HG03064 (cell line): Measurements from ENCODE around the gene SETD2.
"Not testable (repeated sequence)": the region's sequence is repeated elsewhere in the genome, so short reads cannot be mapped to it uniquely, and the experiment has no call there.

Source experiments
- ATAC-seq: cut with Tn5 transposase; IDR thresholded peaks from one replicate; pipeline ENCODE4 v1.9.1; 2021; ENCODE audit warnings: low read depth; ENCODE audit not compliant: unreplicated experiment

Gene SETD2

DNA sequence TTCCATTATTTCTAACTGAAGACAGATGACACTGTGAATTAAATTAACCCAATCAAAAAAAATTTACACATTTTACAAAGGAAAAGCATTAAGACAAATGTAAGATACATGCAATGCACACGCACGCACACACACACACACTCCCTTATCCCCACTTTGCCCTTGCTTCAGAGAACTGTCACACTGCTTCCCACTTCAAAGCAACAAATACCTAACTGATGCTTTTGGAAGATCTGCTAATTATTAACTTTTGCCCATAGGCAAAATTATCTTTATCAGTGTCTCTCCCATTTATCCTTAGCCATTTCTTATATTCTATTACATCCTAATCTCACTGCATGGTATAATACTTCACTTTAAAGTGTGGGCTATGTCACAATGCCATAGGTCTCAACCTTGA, 60.3 kb downstream of the SETD2 start:
- no peak for ATAC-seq

DNA sequence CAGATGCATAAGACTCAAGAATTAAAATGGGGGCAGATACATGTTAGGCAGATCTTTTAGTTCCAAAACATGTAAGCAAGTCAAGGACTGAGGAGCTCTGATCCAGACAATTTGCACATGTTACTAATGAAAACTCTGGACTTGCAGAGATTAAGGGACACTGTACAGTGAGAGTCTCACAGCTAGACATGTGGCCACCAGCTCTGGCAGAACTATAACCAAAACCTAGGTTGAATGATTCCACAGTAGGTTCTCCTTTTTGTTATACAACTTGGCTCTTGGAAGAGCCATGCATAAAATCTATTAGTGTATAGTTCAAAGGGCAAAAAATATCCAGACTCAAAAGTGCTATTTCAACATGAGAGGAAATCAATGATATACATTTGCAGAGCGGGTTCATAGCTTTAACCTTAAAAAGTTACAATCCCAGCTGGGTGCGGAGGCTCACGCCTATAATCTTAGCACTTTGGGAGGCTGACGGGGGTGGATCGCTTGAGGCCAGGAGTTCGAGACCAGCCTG, 61.8 kb downstream of the SETD2 start:
- no peak for ATAC-seq

DNA sequence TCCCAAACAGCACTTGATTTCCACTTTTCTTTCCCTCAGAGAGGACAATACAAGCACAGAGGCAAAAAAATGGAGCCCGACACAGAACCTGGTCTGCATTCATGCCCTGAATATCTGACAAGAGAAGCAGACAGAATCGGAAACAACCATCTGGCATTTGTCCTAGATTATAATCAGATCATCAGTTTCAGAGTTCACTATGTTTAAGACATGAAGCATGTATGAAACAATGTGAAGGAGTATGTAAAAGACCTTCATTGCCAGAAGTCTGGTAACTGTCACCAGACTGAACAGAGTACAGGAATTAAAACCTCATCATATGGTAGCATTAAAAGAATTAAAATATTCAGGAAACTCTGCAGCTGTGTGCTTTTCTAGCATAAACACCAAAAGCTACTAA, 65.0 kb downstream of the SETD2 start:
- no peak for ATAC-seq

DNA sequence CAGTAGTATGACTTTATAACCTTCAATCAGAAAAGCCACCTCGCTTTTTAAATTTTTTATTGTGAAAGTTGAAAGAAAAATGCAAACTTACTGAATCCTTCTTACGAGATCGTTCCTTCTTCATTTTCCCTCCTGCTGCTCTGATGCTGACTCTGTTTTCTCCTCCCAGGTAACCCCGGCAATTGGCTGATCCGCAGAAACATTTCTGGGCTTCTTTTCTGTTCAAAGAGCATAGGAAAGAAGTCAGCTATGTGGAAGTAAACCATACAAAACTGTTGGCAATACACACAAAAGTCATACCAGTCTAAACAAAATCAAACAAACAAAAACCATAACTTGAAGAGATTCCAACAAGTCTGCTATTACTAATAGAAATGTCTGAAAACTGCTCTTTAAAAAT, 66.0 kb downstream of the SETD2 start:
- ATAC-seq = no peak

DNA sequence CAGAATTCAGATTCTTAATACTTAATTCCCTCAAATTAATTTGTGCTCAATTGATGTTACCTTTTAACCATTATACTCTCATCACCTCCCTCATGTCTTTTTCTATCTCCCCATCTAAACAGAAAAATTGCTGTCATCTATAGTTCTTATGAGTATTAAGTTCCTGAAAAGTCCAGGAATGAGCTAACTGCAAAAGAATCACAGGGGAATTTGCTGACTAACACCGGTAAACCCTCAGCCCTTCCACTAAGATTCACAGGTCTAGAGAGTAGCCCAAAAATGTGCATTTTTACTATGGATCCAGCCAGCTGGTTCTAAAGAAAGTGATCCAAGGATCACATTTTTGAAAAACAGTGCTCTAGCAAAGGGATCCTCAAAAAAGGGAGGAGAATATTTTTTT, 67.0 kb downstream of the SETD2 start:
- no peak for ATAC-seq

DNA sequence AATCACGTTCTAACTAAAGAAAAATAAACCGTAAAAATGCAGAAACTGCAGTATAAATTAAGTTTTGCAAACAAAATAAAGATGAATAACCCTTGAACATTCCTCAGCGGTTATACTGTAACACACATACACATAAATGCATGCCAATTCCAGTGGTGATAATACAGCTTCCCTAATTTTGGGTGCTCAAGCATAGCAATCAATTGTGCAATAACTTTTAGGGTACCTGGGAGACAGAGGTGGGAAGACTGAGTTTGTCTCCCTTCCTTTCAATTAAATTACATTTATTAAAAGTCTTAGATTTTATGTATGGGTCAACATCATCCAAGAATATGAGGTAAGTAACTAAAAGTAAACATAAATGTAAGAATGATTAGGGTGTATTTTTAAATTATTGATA, 71.8 kb downstream of the SETD2 start:
- no peak for ATAC-seq

DNA sequence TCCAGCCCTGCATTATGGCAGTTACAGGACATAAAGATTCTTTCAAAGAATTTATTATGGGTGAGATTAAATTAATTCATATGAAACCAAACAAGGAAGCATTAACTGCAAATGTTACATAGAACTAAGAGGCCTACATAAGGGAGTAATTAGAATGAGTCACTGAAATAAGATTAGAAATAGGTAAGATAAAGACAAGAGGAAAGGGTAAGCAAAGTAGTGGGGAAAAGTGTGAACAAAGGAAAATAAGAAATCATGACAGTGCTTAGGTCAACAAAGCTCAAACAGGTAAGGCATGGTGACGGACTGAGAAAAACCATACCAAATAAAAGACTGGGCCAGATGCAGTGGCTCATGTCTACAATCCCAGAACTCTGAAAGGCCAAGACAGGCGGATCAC, 74.3 kb downstream of the SETD2 start:
- no peak for ATAC-seq

DNA sequence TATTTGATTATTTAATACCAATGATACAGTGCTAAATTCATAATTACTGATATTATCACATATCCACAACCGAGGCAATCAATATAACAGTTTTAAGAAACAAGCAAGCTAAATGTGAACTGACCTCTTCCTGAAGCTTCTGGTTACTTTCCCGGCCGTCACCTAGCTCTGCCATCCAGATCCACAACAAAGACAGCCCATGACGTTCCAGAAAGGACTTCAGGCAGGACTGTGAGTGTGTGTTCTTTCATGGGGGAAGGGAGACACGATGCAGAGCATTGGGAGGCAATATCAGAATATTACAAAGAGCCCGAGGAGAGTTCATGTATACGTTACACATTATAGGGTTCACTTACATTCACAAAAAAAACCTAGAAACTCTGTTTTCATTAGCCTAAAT, 77.8 kb downstream of the SETD2 start:
- ATAC-seq = no peak

DNA sequence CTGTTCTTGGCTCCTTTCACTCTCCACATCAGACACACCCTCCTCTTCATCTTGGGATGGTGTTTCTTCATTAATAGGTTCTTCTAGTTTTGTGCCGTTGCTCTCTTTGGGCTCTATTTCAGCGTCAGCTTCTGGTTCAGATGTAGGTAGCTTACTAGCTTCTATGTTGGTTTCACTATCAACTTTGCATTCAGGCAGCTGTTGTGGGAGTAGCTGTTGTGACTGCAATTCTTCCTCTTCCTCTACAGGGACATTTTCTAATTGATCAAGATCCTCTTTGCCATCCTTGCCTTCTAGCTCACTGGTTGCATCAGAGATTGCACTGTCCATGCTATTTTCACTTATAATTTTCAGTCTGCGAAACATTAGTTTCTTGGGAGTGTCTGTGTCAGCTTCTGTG, 80.1 kb downstream of the SETD2 start:
- ATAC-seq = no peak

DNA sequence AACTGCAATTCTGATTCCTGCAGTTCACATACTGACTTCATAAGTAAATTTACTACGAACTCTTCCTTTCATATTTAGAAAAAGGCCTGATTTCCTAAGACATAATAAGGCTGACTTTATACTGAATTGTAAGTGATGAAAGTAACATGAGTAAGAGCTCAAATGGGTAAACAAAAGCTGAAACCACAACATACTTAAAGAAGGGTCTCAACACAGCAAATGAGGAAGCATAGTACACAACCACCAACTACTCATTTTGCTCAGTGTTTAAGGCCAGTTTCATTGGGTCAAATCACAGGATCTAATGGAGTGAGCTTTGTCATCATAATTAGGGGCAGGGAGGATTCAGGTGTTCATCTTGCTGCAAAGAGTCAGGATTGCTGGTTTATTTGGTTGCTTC, 81.4 kb downstream of the SETD2 start:
- no peak for ATAC-seq

DNA sequence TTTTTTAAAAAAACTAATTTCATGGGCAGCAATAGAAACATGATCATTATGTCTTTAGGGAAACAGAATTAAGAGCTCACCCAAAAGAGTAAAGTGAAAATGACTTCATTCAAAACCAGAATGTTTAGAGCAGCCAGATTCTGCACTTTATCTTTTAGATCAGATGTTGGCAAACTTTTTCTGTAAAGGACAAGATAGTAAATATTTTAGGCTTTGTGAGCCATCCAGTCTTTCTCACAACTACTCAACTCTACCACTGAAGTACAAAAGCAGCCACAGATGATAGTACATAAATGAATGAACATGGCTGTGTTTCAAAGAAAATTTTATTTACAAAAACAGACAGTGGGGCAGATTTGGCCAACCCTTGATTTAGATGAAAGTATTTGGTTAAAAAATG, 84.5 kb downstream of the SETD2 start:
- no peak for ATAC-seq

DNA sequence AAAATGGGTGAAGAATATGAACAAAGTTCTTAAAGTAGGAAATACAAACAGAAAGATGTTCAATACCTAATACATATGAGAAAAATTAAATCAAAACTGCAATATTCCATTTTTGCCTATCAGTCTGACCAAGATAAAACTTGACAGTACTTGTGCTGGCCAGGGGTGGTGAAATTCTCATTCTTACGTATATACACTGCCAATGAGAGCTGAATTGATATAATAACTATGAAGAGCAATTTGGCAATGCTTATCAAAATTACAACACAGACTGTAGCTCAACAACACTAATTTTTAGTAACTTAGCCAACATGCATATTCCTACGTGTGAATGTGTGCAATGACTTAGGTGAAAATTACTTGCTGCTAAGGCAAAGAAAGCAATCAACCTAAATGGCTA, 90.2 kb downstream of the SETD2 start:
- ATAC-seq = no peak

DNA sequence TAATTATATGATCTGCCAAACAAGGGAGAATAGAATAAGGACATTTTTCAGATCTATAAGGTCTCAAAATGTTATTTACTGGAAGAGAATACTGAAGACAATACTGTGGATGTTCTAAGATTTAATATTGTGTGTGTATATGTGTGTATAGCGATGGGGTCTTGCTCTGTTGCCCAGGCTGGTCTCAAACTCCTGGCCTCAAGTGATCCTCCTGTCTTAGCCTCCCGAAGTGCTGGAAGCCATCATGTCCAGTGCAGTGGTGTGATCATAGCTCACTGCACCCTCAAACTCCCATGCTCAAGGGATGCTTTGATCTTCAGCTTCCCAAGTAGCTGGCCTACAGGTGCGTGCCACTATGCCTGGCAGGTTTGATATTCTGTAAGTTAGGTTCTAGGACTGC, 93.1 kb downstream of the SETD2 start:
- ATAC-seq = no peak

DNA sequence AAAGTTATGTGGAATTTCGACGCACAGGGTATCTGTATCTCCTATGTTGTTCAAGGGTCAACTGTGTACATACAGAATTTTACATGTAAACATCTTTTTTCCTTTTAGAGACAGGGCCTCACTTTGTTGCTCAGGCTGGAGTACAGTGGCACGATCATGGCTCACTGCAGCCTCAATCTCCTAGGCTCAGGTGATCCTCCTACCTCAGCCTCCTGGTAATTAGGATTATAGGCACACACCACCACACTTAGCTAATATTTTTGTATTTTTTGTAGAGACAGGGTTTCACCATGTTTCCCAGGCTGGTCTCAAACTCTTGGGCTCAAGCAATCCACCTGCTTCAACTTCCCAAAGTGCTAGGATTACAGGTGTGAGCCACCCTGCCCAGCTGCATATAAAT, 97.7 kb downstream of the SETD2 start:
- ATAC-seq = not testable (repeated sequence)

DNA sequence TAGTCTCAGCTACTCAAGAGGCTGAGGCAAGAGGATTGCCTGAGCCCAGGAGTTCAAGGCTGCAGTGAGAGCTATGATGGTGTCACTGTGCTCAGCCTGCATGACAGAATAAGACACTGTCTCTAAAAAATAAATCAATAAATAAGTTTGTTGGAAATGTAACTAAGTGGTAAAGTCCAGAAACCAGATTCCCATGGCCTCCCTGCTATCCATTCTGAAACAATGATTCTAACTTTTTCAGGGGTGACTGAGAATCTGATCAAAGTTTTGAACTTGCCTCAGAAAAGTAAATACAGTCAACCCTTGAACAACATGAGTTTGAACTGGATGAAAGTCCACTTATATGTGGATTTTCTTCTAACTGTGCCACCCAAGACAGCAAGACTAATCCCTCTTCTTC, 98.2 kb downstream of the SETD2 start:
- no peak for ATAC-seq

DNA sequence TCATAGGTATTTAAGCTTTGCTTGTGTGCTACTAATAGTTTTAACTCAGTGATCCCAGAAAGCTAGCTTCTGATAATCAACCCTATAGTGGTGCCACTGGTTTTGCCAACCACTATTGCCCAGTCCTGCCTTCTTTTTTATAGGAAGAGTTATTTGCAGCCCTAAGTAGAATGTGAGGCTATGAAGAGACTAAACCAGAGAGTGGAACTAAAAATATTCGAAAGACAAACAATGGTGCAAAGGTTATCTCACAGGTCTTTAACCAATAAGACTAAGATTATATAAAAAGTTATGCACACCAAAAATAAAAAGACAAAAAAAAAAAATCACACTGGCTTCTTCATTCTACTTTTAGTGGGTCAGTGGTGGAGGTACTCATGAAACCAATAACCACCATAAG, 98.9 kb downstream of the SETD2 start:
- ATAC-seq = no peak

DNA sequence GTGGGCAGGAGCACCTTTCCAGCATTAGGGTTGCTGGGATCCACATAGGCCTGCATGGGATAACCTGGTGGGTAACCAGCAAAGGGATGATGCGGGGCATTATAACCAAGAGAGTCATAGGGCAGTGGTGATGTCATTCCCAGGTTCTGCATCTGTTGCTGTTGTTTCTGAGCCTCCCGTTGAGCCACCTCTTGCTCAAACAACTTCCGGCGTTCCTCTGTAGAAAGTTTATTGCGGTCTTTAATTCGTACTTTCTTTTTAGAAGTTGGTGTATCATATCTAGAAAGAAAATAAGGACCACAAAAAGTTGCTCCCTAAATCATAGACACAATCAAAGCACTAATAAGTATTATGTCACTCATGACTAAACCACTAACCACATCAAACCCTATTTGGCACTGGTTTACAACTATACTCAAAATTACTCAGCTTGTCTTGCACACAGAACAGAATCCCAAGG, 106.7 kb downstream of the SETD2 start:
- no peak for ATAC-seq

DNA sequence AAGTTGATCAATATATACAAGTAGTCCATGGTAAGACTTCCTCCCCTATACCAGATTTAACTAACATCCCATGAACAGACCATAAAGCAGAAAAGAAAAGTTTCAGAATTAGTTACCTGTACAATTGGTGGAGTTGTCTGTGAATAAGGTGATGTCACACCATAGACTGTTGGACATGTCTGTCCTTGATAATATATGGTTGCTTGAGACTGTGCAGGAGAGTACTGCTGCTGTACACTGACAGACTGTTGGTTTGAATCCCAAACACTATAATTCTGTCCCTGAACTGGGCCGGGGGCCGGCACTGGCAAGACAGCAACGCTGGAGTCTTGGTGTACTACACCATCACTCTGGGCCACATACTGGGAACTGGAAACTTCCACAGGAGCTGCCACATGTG, 107.2 kb downstream of the SETD2 start:
- ATAC-seq = no peak

DNA sequence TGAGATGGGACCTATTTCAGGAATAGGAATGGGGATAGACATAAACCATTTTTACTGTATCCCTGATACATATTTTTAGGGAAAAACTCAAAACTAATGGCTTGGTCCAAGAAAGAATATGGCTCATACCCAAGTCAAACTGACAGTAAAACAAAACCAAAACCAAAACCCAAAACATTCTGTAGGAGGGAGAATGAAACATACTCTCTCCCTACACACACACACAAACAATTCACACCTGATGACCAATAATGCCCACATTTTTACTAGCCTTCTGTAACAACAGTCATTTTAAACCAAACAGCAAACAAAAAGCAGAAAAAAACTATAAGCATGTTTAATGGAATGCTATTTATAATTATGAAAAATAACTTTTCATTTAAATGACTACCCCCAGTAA, 109.5 kb downstream of the SETD2 start:
- ATAC-seq = no peak

DNA sequence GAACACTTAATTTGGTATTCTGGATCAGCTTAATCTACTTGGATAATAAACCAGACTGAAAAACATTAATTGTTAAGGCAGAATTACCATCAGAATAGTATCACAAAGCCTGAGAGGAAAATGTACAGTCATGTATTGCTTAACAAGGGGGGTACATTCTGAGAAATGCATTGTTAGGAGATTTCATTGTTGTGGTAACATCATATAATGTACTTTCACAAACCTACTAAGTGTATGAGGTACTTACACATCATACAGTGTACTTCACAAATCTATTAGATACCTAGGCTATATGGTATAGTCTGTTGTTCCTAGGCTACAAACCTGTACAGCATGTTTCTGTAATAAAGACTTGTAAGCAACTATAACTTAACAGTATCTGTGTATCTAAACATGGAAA, 116.2 kb downstream of the SETD2 start:
- ATAC-seq = no peak

DNA sequence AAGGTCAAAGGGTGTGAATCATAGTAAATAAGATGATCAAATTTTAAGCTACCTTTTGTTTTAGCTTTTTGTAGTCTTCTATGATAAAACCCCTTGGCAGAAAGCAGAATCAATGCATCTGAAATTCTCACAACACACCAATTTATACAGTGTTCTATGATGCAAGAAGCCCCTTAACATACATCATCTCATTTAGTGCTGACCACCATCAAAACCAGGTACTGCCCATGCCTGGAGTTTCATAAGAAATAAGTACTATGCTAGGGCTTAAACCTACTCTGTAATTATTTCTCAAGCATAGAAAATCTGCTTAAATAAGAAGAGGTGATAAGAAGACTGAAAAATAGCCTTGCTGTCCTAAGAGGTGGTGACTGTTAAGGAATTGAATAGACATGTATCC, 116.8 kb downstream of the SETD2 start:
- ATAC-seq = no peak

DNA sequence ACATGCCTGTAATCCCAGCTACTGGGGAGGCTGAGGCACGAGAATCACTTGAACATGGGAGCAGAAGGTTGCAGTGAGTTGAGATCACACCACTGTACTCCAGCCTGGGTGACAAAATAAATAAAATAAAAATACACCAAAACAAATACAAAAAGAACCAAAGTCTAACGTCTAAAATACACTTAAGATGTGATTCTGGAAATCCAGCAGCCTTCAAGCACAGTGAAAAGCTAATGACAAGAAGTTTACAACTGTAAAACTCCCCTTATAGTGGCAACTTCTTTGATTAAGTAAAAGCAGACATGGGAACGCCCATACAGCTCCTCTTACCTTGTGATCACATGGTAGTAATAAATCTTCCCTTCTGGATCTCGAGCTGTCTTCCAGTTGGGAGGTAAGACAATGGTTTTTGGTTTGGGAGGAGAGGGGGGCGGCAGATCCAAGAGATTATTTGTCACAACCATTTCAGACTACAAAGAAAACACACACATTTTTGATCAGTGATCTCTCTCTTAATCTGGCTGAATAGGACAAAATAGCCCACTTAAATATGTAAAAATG, 121.6 kb downstream of the SETD2 start:
- no peak for ATAC-seq

DNA sequence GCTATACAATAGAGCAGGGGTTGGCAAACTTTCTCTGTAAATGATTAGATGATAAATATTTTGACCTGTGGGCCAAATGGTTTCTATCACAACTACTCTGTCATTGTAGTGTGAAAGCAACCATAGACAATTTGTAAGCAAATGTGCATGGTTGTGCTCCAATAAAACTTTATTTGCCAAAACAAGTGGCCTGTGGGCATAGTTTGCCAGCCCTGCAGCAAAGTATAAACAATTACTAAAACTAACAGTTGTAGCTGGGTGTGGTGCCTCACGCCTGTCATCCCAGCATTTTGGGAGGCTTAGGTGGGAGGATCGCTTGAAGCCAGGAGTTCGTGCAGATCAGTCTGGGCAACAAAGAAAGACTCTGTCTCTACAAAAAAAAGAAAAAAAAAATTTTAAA, 122.8 kb downstream of the SETD2 start:
- ATAC-seq = no peak
